ENCODE data around the gene FLNA. TPM values are rescaled to one million over a fixed set of nuclear protein-coding genes. Genes with fewer than 3 reads are reported as not detected.

FLNA gene
- total and polyA plus RNA-seq, 2 of the 13 experiments (the other 11 are each of a cell fraction or from before 2014, with no cell fraction given): 83.4 to 174 TPM

DNA sequence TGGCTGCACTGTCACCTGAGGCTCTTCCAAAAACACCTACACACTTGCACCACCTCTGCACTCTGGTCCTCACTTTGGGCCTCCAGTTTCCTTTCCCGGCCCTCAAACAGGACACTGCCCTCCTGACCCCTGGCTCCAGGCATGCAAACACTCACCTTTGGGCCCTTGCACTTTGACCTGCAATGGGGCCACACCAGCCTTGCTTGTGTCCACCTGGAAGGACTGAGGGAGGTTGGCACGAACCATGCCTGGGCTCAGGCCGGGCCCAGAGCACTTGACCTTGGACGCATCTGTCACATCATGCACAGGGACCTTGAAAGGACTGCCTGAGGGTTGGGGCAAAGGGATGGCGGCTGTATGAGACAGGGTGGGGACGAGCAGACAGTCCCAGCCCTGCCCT is 15.6 kb downstream of the FLNA start (continued):
- TF ChIP-seq LCORL (IDR thresholded peaks at IDR 0.05) (no peak), LCORL (CRISPR knock-in tag; IDR thresholded peaks at IDR 0.05) (peak; percentile 76), TEAD3 (CRISPR knock-in tag; optimal IDR thresholded peaks at IDR 0.05; ENCODE audit: borderline replicate concordance) (peak; percentile 44), ZNF746 (CRISPR knock-in tag; IDR thresholded peaks at IDR 0.05) (no peak), ASH2L (IDR thresholded peaks at IDR 0.05; ENCODE audit: insufficient read length, low read depth, low read length) (no peak), ZNF775 (CRISPR knock-in tag; IDR thresholded peaks at IDR 0.05; ENCODE audit: borderline replicate concordance) (no peak), NONO (IDR thresholded peaks at IDR 0.05) (no peak), NONO (CRISPR knock-in tag; conservative IDR thresholded peaks at IDR 0.05) (0 out of 2 replicates have a peak, but pooled peaks have one; percentile 48), AKAP8 (CRISPR knock-in tag; IDR thresholded peaks at IDR 0.05) (no peak), MIXL1 (CRISPR knock-in tag; IDR thresholded peaks at IDR 0.05) (no peak), SATB2 (CRISPR knock-in tag; IDR thresholded peaks at IDR 0.05) (no peak), ZNF143 (CRISPR knock-in tag; IDR thresholded peaks at IDR 0.05) (no peak), ESRRA (CRISPR knock-in tag; IDR thresholded peaks at IDR 0.05; ENCODE audit: low read depth) (peak; percentile 60; the same call in 1 of the 2 replicates), HNF4G (IDR thresholded peaks at IDR 0.05; ENCODE audit: borderline replicate concordance, low read depth, low read length) (peak; percentile 82), HNF4G (CRISPR knock-in tag; IDR thresholded peaks at IDR 0.05; ENCODE audit: borderline replicate concordance, low read depth) (peak; percentile 50; the same call in 1 of the 2 replicates), HMG20B (CRISPR knock-in tag; conservative IDR thresholded peaks at IDR 0.05) (no peak), SIN3A (IDR thresholded peaks at IDR 0.05; ENCODE audit: borderline replicate concordance, low read depth, low read length) (no peak), TCF12 (IDR thresholded peaks at IDR 0.05) (no peak), TCF12 (CRISPR knock-in tag; IDR thresholded peaks at IDR 0.05) (no peak), DPF2 (CRISPR knock-in tag; IDR thresholded peaks at IDR 0.05; ENCODE audit: borderline replicate concordance, low read depth) (0 out of 2 replicates have a peak, but pooled peaks have one; percentile 54), MAZ (IDR thresholded peaks at IDR 0.05; ENCODE audit: borderline replicate concordance, low read depth, low read length) (no peak), MAZ (CRISPR knock-in tag; IDR thresholded peaks at IDR 0.05; ENCODE audit: low read depth) (0 out of 2 replicates have a peak, but pooled peaks have one; percentile 18), KDM6A (CRISPR knock-in tag; IDR thresholded peaks at IDR 0.05; ENCODE audit: low read depth) (0 out of 2 replicates have a peak, but pooled peaks have one; percentile 34), NR2F2 (IDR thresholded peaks at IDR 0.05; ENCODE audit: borderline replicate concordance, low read depth) (peak; percentile 75), DR1 (CRISPR knock-in tag; IDR thresholded peaks at IDR 0.05) (no peak), HOXA3 (CRISPR knock-in tag; IDR thresholded peaks at IDR 0.05) (no peak), ZEB1 (IDR thresholded peaks at IDR 0.05; ENCODE audit: insufficient replicate concordance, low read depth) (peak; percentile 33), ETV6 (CRISPR knock-in tag; conservative IDR thresholded peaks at IDR 0.05) (no peak), FOSL2 (CRISPR knock-in tag; IDR thresholded peaks at IDR 0.05) (no peak), ZNF563 (CRISPR knock-in tag; IDR thresholded peaks at IDR 0.05) (no peak), EEA1 (CRISPR knock-in tag; IDR thresholded peaks at IDR 0.05; ENCODE audit: borderline replicate concordance) (no peak)
- TF ChIP-seq, protein P1, sequence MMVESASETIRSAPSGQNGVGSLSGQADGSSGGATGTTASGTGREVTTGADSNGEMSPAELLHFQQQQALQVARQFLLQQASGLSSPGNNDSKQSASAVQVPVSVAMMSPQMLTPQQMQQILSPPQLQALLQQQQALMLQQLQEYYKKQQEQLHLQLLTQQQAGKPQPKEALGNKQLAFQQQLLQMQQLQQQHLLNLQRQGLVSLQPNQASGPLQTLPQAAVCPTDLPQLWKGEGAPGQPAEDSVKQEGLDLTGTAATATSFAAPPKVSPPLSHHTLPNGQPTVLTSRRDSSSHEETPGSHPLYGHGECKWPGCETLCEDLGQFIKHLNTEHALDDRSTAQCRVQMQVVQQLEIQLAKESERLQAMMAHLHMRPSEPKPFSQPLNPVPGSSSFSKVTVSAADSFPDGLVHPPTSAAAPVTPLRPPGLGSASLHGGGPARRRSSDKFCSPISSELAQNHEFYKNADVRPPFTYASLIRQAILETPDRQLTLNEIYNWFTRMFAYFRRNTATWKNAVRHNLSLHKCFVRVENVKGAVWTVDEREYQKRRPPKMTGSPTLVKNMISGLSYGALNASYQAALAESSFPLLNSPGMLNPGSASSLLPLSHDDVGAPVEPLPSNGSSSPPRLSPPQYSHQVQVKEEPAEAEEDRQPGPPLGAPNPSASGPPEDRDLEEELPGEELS (CRISPR knock-in tag; IDR thresholded peaks at IDR 0.05): no peak
- TF ChIP-seq, protein P2, sequence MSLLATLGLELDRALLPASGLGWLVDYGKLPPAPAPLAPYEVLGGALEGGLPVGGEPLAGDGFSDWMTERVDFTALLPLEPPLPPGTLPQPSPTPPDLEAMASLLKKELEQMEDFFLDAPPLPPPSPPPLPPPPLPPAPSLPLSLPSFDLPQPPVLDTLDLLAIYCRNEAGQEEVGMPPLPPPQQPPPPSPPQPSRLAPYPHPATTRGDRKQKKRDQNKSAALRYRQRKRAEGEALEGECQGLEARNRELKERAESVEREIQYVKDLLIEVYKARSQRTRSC (CRISPR knock-in tag; IDR thresholded peaks at IDR 0.05; ENCODE audit: low read depth): no peak

Data from HepG2 (cell line).